CD4-positive, alpha-beta T cell (primary cell): ENCODE measurements around the gene OPCML. TPM values are rescaled to one million over a fixed set of nuclear protein-coding genes. Genes with fewer than 3 reads are reported as not detected.

Source experiments
- ATAC-seq: fragments of 200-7000 bp; cut with Tn5 transposase; one replicate; pipeline ENCODE4 v1.10.0; 2022; ENCODE audit warnings: mild to moderate bottlenecking; ENCODE audit not compliant: poor library complexity
- CTCF ChIA-PET: fragments of 350-600 bp; sonication (Branson Sonifier 250); formaldehyde crosslinking; loops from one replicate; lab custom pipeline; 2021; ENCODE audit warnings: antibody characterized with exemption, inconsistent platforms; lab: Charles Lee
- POLR2A ChIA-PET: fragments of 350-600 bp; sonication (Branson Sonifier 250); formaldehyde crosslinking; loops from one replicate; lab custom pipeline; 2021; ENCODE audit warnings: antibody characterized with exemption, inconsistent platforms; lab: Charles Lee
- DNase-seq, 14 experiments: peaks; one replicate each; pipeline ENCODE4 v3.0.0-alpha.2; 2013 to 2020; ENCODE audit warnings: mixed read lengths in 2 of 14
- H3K27ac ChIP-seq, 2 donors: one replicate each; pipeline versions ENCODE4 v1.5.1 to v1.7.0; 2013; ENCODE audit warnings: low read length in 2 of 2, low read depth in 1 of 2, mild to moderate bottlenecking in 1 of 2
- H3K27me3 ChIP-seq, 2 experiments: 1 replicate in 1 of 2; 2 replicates in 1 of 2; pipeline versions ENCODE4 v1.6.1 to v1.7.0; 2013; ENCODE audit warnings: low read length in 2 of 2, control low read depth in 1 of 2, mild to moderate bottlenecking in 1 of 2, moderate library complexity in 1 of 2; ENCODE audit not compliant: insufficient read depth in 2 of 2, control insufficient read depth in 1 of 2
- H3K36me3 ChIP-seq: one replicate; pipeline ENCODE4 v1.6.1; 2013; ENCODE audit warnings: low read length, control low read depth; ENCODE audit not compliant: insufficient read depth
- H3K4me1 ChIP-seq: one replicate; pipeline ENCODE4 v1.6.1; 2013; ENCODE audit warnings: low read length, control low read depth; ENCODE audit not compliant: insufficient read depth
- H3K4me3 ChIP-seq: one replicate; pipeline ENCODE4 v1.5.1; 2013; ENCODE audit warnings: mild to moderate bottlenecking, low read length, moderate library complexity
- H3K9me3 ChIP-seq, 2 experiments: 1 replicate in 1 of 2; 2 replicates in 1 of 2; pipeline versions ENCODE4 v1.6.1 to v1.7.0; 2013; ENCODE audit warnings: low read length in 2 of 2, mild to moderate bottlenecking in 2 of 2, control low read depth in 1 of 2, moderate library complexity in 1 of 2; ENCODE audit not compliant: control insufficient read depth in 1 of 2, insufficient read depth in 1 of 2
- H3K27ac Mint-ChIP-seq: one replicate; pipeline ENCODE4 v1.8.0; 2020; ENCODE audit warnings: mixed read lengths
- H3K27me3 Mint-ChIP-seq: one replicate; pipeline ENCODE4 v1.8.0; 2021; ENCODE audit warnings: mixed read lengths
- H3K36me3 Mint-ChIP-seq: one replicate; pipeline ENCODE4 v1.8.0; 2021; ENCODE audit warnings: low read depth, mixed read lengths
- H3K4me1 Mint-ChIP-seq: one replicate; pipeline ENCODE4 v1.8.0; 2021; ENCODE audit warnings: low read depth, mixed read lengths
- H3K4me3 Mint-ChIP-seq: one replicate; pipeline ENCODE4 v1.8.0; 2020; ENCODE audit warnings: mild to moderate bottlenecking, mixed read lengths
- H3K9me3 Mint-ChIP-seq: one replicate; pipeline ENCODE4 v1.8.0; 2020; ENCODE audit warnings: mixed read lengths
- intact Hi-C, 2 experiments: fragments of 100-400 bp; cut with DNase I in 1 of 2; cut with micrococcal nuclease in 1 of 2; formaldehyde crosslinking; loops; one replicate each; pipeline versions ENCODE4 v1.15.1 to v1.9.0; 2023 to 2025; cut with DNase I, micrococcal nuclease
- total RNA-seq, 174 experiments: library from RNA in 2 of 174; stranded (reverse) in 2 of 174; gene quantifications; one replicate each; pipeline ENCODE4 v1.2.3 and lab custom pipeline; 2021 to 2026
- TF ChIP-seq, protein P1 (sequence below): fragments of 200-600 bp; IDR thresholded peaks from one replicate; pipeline ENCODE4 v1.8.0; 2022; ENCODE audit warnings: antibody characterized with exemption, mild to moderate bottlenecking

The OPCML gene
- total RNA-seq, 2 experiments from 2014 or later, result not detected

DNA sequence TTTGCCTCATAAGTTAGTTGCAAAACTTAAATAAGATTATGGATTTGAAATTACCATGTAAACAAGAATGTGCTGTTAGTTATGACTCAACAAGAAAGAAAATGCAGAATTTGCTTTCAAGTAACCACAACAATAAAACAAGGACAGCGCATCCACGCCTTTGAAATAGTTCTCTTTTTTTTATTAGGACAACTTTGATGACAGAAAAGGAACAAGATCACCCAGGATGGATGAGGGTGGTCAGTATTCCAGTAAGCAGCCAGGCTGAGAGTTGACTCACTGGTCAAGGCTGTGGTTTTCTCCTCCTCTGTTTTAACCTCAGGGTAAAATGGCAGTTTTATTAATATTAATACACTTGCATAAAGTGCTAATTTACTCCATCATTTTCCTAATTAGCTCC is 544.4 kb downstream of the OPCML start:
- H3K9me3 ChIP-seq, result no peaks in the 10 kb centered on the region
- no peak overlapping the region for H3K4me3 ChIP-seq
- intact Hi-C loops, result no loop called here
- Mint-ChIP-seq H3K27ac (no peak overlapping the region), H3K4me3 (no peak overlapping the region), H3K27me3 (peaks cover 2% of the 10 kb centered on the region), H3K9me3 (peaks cover 1% of the 10 kb centered on the region), H3K36me3 (no peaks in the 10 kb centered on the region), H3K4me1 (no peaks in the 10 kb centered on the region)
- POLR2A ChIA-PET, result no interaction called here
- no peaks in the 10 kb centered on the region for H3K36me3 ChIP-seq
- peaks cover 0 to 2% of the 10 kb centered on the region in 2 experiments for H3K27me3 ChIP-seq
- no peak for DNase-seq
- H3K27ac ChIP-seq, result no peak overlapping the region
- ATAC-seq, result no peak
- CTCF ChIA-PET, result no interaction called here
- TF ChIP-seq, protein P1, sequence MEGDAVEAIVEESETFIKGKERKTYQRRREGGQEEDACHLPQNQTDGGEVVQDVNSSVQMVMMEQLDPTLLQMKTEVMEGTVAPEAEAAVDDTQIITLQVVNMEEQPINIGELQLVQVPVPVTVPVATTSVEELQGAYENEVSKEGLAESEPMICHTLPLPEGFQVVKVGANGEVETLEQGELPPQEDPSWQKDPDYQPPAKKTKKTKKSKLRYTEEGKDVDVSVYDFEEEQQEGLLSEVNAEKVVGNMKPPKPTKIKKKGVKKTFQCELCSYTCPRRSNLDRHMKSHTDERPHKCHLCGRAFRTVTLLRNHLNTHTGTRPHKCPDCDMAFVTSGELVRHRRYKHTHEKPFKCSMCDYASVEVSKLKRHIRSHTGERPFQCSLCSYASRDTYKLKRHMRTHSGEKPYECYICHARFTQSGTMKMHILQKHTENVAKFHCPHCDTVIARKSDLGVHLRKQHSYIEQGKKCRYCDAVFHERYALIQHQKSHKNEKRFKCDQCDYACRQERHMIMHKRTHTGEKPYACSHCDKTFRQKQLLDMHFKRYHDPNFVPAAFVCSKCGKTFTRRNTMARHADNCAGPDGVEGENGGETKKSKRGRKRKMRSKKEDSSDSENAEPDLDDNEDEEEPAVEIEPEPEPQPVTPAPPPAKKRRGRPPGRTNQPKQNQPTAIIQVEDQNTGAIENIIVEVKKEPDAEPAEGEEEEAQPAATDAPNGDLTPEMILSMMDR, result no peak
- no peaks in the 10 kb centered on the region for H3K4me1 ChIP-seq

DNA sequence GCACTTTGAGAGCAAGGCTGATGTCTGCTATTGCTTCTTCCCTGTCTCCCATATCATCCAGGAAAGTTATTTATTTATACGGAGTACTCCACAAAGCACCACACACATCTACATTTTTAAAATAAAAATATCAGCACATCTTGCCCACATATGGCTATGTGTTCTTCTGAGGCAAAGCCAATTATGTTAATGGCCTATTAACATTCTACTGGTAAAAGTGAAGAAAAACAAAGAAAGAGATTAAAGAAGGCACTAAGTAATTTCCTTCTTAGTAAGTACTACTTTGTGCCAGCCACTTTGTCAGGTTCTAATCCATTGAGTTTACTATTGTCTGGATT is 548.7 kb downstream of the OPCML start:
- intact Hi-C loops, result no loop called here
- Histone ChIP-seq H3K4me1 (no peaks in the 10 kb centered on the region), H3K36me3 (no peaks in the 10 kb centered on the region), H3K27ac (no peak overlapping the region), H3K4me3 (no peak overlapping the region), H3K27me3 (no peaks in the 10 kb centered on the region), H3K9me3 (no peaks in the 10 kb centered on the region)
- no peak overlapping the region for H3K27ac Mint-ChIP-seq
- H3K4me3 Mint-ChIP-seq, result no peak overlapping the region
- ChIA-PET POLR2A (no interaction called here), CTCF (no interaction called here)
- no peaks in the 10 kb centered on the region for H3K36me3 Mint-ChIP-seq
- DNase-seq (no peak), ATAC-seq (no peak)
- H3K27me3 Mint-ChIP-seq, result peaks cover 5% of the 10 kb centered on the region
- TF ChIP-seq, protein P1, result no peak
- H3K9me3 Mint-ChIP-seq, result no peaks in the 10 kb centered on the region
- H3K4me1 Mint-ChIP-seq, result no peaks in the 10 kb centered on the region

DNA sequence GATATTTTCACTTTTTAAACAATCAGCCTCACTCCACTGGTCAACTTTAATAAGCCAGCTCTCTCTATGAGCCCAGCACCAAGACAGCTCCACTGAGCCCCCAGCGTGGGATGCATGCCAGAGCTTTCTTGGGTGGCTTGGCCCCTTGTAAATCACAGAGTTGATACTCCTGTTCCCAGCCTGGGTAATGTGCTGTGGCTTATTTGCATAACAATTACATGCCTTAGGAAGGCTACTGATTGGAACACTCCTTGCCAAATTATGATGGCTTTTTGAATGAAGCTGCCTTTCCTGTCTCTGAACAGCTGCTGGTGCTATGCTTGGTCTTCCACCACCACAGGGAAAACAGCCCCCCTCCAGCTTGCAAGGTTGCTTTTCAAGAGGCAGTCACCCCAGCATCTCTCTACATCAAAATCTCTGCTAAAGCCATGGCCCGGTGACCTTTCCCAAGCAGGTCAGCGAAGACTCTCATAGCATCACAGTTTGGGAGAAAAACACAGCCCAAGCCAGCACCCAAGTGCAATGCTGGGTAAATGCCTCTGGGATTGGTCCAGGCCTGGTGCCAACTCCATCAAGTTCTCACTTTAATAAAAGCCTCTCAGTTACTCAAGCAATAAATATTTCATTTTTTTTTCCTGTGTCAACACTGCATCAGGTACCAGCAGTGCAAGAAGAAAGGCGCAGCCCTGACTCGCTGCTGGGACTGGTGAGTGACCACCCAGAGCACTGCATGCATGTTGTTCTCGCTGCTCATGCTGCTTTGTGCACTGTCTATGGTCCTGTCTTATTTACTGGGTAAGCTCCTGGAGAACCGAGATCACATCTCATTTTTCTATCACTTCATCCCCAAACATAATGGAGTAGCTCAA is 549.3 kb downstream of the OPCML start:
- no peak overlapping the region for H3K4me3 Mint-ChIP-seq
- intact Hi-C loops, result no loop called here
- H3K36me3 ChIP-seq, result no peaks in the 10 kb centered on the region
- no peaks in the 10 kb centered on the region for H3K9me3 ChIP-seq
- no peaks in the 10 kb centered on the region for H3K4me1 Mint-ChIP-seq
- H3K27me3 Mint-ChIP-seq, result peaks cover 5% of the 10 kb centered on the region
- ChIA-PET CTCF (interaction anchor here (0.6 kb wide), 1 partner anchor 1928 kb away, joined by 6 read pairs; no protein-coding TSS in a partner anchor), POLR2A (interaction anchor here (0.7 kb wide), 1 partner anchor 129 kb away, joined by 3 read pairs; no protein-coding TSS in a partner anchor)
- no peak overlapping the region for H3K4me3 ChIP-seq
- H3K36me3 Mint-ChIP-seq, result no peaks in the 10 kb centered on the region
- no peak overlapping the region for H3K27ac Mint-ChIP-seq
- no peaks in the 10 kb centered on the region for H3K27me3 ChIP-seq
- DNase-seq, result no peak
- TF ChIP-seq, protein P1, result no peak
- no peaks in the 10 kb centered on the region for H3K4me1 ChIP-seq
- H3K9me3 Mint-ChIP-seq, result no peaks in the 10 kb centered on the region
- H3K27ac ChIP-seq, result no peak overlapping the region
- no peak for ATAC-seq
